GM21786 (cell line): ENCODE measurements around the gene CDH7.
A peak's percentile ranks its signal among the peaks of the same experiment; 100 is the strongest.

ENCODE experiments used
- ATAC-seq: cut with Tn5 transposase; IDR thresholded peaks from one replicate; pipeline ENCODE4 v1.9.1; 2021; ENCODE audit not compliant: unreplicated experiment

The CDH7 gene

DNA sequence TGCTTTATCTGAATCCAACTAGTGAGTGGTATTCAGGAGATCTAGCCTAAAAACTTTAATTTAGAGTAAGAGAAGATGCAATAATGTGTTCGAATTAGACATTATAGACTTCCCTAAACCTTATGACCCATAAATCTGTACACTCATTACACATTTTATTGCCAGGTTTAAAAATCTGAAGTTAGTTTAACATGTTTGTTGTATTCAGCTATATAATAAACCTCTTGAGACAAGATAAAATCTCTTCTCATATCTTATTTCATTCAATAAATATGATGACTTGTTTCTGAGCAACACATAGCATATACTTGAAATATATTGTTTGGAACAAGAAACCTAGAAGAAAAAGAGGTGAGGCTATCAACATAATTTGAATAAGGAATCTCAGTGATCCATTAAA, 150.7 kb downstream of the CDH7 start:
- no peak for ATAC-seq

DNA sequence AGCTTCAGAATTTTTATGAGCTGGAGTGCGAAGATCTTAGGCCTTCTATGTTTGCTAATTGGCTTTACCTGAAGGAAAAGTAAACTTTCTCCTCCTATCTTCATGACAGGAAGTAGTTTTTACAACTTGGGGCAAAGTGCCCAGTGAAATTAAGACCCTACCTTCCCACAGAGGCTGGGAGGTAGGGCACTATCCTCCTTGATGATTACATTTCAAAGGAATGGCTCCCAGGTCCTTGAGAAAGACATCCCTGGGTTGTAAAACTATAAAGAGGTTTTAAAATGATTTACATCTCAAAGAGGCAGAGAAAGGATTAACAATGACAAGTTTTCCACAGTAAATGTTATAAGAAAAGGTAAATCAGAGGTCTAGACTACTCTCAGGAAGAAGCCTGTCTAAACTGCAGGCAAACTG, 155.8 kb downstream of the CDH7 start:
- ATAC-seq: no peak

DNA sequence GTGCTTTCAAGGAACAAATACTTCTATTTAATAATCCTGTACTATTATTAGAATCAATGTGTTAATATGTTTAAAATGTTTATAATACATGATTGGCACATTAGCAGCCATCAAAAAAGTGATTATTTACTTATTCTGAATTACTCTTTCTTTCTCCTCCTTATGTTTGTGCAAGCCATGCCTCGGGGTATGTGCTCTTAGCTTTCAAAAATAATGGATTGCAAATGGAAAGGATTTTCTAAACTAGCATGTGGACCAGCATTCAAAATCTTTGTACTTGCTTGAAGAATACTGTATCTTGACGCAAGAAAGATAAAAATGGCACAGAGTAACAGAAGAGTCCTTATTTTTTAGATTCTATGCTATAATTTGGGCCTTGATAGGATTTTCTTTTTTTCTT, 156.5 kb downstream of the CDH7 start:
- no peak for ATAC-seq

DNA sequence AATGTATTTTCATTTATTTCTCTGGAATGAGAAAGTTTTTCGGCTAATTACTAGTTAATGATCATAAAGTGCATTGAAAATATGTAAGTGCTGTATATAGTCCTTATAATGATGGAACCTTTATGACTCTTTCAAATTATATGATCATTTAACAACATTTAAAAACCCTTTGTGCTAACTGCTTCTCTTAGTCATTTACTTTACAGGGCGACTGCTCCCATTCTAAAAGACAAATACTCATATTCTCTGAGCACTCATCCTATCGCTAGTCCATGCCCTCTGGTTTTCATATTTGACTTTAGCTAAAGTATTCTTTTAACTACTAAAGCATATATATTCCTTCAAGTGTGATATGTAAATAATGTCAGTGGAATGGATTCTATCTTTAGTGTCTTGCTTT, 168.2 kb downstream of the CDH7 start:
- no peak for ATAC-seq

DNA sequence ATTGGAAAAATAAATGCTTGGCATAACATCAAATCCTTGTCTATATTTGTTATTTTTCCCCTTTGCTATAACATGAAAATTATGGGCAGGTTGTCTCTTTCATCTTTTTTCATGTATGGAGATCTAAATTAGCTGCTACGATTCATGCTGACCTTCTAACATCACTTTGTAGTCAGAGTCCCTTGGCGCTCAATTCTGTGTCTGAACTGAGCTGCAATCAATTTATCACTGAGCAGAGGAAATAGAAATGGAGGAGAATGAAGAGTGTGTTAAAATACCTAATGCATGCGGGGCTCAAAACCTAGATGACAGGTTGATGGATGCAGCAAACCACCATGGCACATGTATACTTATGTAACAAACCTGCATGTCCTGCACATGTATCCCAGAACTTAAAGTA, 168.9 kb downstream of the CDH7 start:
- ATAC-seq: no peak

DNA sequence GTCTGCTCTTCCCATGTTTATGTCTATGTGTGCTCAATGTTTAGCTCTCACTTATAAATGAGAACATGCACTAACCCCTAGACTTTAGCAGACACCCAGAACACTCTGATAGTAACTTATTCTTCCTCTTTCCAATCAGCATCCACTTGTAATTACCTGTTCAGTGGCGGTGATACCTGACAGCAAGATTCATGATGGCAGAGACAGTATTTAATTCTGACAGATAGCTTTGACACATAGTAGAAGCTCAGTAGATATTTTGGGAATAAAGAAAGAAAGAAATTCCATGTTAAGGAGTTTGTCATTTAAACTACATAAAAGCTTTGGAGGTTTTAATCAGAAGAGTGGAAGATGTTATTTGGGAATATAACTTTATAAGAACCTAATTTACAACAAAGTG, 171.3 kb downstream of the CDH7 start:
- ATAC-seq: no peak

DNA sequence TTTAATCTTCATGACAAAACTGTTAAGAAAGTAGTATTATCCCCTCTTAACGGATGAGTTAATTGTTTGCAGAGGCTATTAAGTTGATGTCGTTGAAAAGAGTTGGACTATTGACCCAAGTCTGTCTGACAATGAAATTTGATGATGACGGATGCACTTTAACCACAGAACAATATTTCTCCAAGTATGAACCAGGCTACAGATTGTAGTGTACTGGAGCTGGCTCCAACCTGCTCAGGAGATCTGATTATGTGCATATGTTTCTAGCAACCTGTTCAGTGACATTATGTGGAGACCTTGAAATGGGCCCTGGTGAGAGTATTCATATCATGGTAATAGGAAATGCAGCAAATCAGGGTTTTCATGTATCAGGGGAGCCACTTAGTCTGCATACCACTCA, 174.1 kb downstream of the CDH7 start:
- no peak for ATAC-seq

DNA sequence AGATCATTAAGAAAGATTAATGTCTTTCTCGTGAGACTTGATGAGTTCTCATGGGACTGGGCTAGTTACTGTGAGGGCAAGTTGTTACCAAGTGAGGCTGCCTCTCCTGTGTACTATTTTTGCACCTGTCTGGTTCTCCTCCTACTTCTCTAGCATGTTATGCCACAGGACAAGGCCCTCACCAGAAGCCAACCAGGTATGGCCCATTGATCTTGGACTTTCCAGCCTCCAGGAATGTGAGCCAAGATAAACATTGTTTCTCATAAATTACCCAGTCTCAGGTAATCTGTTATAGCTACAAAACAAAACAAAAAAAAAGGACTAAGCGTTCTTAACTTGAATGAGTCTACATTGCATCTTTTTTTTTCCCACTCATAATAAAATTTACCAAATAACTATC, 184.1 kb downstream of the CDH7 start:
- no peak for ATAC-seq

DNA sequence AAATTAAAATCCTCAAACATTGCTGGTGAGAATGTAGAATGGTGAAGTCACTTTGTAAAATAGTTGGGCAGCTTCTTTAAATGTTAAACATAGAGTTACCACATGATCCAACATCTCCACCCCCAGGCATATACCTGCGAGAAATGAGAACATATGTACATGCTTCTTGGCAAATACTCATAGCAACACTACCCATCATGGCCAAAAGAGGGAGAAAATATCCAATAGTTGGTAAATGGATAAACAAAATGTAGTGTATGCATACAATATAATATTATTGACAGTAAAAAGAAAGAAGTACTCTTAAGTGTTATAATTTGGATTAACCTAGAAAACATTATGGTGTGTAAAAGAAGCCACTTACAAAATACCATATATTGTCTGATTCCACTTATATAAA, 185.9 kb downstream of the CDH7 start:
- ATAC-seq: no peak

DNA sequence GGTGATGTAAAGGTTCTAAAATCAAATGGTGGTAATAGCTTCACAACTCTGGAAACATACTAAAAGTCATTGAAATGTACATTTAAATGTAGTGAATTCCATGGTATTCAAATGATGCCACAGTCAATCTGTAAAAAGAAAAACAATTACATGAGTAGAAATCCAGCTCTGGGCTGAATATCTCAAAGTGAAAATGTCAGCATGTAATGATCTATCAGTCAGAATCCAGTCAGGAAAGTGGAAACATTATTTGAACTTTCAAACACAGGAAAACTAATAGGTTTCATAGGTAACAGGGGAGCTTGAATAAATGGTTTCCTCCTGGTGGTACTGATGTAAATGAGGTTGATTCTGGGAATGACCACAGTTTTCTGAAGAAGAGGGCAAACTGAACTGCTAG, 186.4 kb downstream of the CDH7 start:
- ATAC-seq: no peak

DNA sequence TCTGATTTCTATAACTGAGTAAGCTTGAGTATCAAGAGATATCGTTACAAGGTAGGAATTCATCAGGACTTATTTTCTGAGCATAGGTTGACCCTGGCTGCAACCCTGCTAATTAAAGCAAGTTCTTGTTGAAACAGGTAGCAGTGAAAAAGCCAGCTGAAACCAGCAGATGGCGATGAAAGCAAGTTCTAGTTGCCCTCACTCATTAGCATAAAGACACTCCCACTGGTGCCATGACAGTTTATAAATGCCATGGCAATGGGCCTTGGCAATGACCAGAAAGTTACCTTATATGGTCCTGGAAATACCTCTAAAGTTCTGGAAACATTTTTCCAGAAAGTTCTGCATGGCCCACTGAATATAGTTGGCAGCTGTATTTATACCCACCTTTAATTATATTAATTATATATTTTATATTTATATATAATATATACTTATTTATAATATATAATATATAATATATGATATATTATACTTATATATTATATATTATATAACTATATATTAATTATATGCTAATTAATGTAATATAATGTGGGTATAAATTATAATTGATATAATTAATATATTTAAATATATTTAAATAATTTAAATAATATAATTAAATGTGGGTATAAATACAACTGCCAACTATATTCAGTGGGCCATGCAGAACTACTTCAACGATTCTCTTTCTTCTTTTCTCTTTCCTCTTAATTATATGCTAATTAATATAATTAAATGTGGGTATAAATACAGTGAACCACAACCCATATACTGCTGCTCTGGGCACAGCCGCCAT, 188.0 kb downstream of the CDH7 start:
- peak; percentile 90 for ATAC-seq
